Measurements from ENCODE around the gene C17orf107.
A peak's percentile ranks its signal among the peaks of the same experiment; 100 is the strongest.

The C17orf107 gene

DNA sequence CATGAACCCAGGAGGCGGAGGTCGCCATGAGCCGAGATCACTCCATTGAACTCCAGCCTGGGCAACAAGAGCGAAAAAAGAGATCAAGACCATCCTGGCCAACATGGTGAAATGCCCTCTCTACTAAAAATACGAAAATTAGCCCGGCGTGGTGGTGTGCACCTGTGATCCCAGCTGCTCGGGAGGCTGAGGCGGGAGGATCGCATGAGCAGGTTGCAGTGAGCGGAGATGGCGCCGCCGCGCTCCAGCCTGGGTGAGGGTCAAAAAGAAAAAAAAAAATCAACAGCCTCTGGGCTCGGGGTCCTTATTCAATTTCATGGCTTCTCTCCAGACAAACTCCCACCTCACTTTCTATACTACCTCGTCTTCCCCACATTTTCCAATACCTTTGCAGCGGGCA, 29.5 kb downstream of the C17orf107 start:
- Mint-ChIP-seq H3K36me3 (ENCODE audit: low read depth) (peaks cover 41% of the 10 kb centered on the region), H3K9me3 (no peaks in the 10 kb centered on the region), H3K4me1 (ENCODE audit: low read depth) (peaks cover 15% of the 10 kb centered on the region), H3K4me3 (no peak overlapping the region), H3K27ac (no peak overlapping the region), H3K27me3 (ENCODE audit: low read depth) (no peaks in the 10 kb centered on the region)

DNA sequence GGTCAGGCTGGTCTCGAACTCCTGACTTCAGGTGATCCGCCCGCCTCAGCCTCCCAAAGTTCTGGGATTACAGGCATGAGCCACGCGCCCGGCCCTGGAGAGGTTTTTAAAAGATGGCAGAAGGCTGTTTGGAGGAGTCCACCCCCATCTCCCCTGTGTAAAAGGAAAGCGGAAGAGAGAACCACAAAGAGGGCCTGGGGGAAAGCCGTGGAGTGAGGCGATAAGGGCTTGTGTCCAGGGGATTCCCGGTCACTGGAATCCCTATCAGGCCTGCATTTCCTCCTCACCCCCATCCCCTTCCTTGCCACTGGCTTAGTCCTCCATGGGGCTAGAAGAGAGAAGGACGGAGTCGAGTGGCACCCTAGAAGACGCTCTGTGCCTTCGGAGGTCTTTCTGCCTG, 32.6 kb downstream of the C17orf107 start, which contains the start of gene GP1BA:
Gene GP1BA, plus strand, starts transcription at position 315 of the 400 bp plus-strand sequence. CDS start 328 bp downstream, outside the sequence.
- no peak within 1 kb of the TSS for H3K4me3 Mint-ChIP-seq
- no peaks in the 10 kb centered on the region for H3K27me3 Mint-ChIP-seq (ENCODE audit: low read depth)
- peak within 1 kb of the TSS; percentile 41 for H3K27ac Mint-ChIP-seq
- peaks cover 46% of the 10 kb centered on the region for H3K36me3 Mint-ChIP-seq (ENCODE audit: low read depth)
- H3K9me3 Mint-ChIP-seq = no peaks in the 10 kb centered on the region
- peaks cover 24% of the 10 kb centered on the region for H3K4me1 Mint-ChIP-seq (ENCODE audit: low read depth)

DNA sequence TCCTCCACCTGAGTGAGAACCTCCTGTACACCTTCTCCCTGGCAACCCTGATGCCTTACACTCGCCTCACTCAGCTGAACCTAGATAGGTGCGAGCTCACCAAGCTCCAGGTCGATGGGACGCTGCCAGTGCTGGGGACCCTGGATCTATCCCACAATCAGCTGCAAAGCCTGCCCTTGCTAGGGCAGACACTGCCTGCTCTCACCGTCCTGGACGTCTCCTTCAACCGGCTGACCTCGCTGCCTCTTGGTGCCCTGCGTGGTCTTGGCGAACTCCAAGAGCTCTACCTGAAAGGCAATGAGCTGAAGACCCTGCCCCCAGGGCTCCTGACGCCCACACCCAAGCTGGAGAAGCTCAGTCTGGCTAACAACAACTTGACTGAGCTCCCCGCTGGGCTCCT, 33.4 kb downstream of the C17orf107 start:
- H3K4me1 Mint-ChIP-seq (ENCODE audit: low read depth) = peaks cover 24% of the 10 kb centered on the region
- H3K4me3 Mint-ChIP-seq = no peak overlapping the region
- H3K27me3 Mint-ChIP-seq (ENCODE audit: low read depth) = no peaks in the 10 kb centered on the region
- H3K27ac Mint-ChIP-seq = no peak overlapping the region
- no peaks in the 10 kb centered on the region for H3K9me3 Mint-ChIP-seq
- peaks cover 47% of the 10 kb centered on the region for H3K36me3 Mint-ChIP-seq (ENCODE audit: low read depth)

DNA sequence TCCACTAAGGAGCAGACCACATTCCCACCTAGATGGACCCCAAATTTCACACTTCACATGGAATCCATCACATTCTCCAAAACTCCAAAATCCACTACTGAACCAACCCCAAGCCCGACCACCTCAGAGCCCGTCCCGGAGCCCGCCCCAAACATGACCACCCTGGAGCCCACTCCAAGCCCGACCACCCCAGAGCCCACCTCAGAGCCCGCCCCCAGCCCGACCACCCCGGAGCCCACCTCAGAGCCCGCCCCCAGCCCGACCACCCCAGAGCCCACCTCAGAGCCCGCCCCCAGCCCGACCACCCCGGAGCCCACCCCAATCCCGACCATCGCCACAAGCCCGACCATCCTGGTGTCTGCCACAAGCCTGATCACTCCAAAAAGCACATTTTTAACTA, 34.3 kb downstream of the C17orf107 start:
- Mint-ChIP-seq H3K4me1 (ENCODE audit: low read depth) (peaks cover 30% of the 10 kb centered on the region), H3K27ac (peak overlapping the region; percentile 60), H3K27me3 (ENCODE audit: low read depth) (no peaks in the 10 kb centered on the region), H3K4me3 (no peak overlapping the region), H3K9me3 (no peaks in the 10 kb centered on the region), H3K36me3 (ENCODE audit: low read depth) (peaks cover 49% of the 10 kb centered on the region)

- Mint-ChIP-seq H3K36me3 (ENCODE audit: low read depth) (peaks cover 45% of the 10 kb centered on the region), H3K9me3 (no peaks in the 10 kb centered on the region)
Measured at GRCh38 chr17:4934173-4934979, 35.0 kb downstream of the C17orf107 start.

DNA sequence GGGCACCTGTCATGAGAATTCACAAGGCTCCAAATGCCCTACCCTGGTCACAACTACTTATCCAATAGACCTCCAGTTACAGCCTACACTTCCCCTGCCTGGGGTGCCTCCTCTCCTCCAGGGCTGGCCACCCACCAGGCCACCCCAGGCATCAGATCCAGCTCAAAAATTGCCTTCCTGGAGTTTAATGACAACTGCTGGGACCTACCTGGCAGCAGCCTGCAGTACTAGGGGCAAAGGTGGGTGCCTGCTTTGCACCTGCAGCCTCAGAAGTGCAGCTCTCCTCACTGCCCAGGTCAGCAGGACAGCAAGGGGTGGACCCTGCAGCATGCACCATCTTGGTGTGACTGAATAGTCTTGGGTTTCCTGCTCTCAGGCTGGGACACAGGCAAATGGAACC, 36.3 kb downstream of the C17orf107 start:
- H3K27me3 Mint-ChIP-seq (ENCODE audit: low read depth) = no peaks in the 10 kb centered on the region
- H3K27ac Mint-ChIP-seq = no peak overlapping the region
- no peak overlapping the region for H3K4me3 Mint-ChIP-seq
- peaks cover 42% of the 10 kb centered on the region for H3K36me3 Mint-ChIP-seq (ENCODE audit: low read depth)
- no peaks in the 10 kb centered on the region for H3K9me3 Mint-ChIP-seq
- peaks cover 33% of the 10 kb centered on the region for H3K4me1 Mint-ChIP-seq (ENCODE audit: low read depth)

More at GRCh38 chr17:4934173-4934979, 35.0 kb downstream of the C17orf107 start:
- H3K27ac Mint-ChIP-seq = peak overlapping the region; percentile 60
- peaks cover 33% of the 10 kb centered on the region for H3K4me1 Mint-ChIP-seq (ENCODE audit: low read depth)
- H3K4me3 Mint-ChIP-seq = no peak overlapping the region
- H3K27me3 Mint-ChIP-seq (ENCODE audit: low read depth) = no peaks in the 10 kb centered on the region

DNA sequence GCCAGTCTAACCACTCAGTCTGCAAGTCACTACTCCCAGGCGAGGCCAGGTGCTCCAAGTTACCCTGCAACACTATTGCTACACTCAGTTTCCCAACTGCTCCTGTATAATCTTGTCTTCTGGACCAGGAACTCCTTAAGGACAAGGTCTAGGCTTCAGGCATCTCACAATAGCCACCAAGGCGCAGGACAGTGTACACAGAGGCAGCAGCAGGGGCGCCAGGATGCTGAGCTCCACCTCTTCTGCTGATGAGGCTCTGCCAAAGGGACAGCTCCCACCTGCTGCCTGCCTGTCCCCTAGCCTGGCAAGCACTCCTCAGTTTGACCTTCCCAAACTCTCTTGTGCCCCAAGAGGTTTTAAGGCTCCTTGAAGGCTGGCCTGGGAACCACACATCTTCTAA, 37.1 kb downstream of the C17orf107 start:
- no peaks in the 10 kb centered on the region for H3K27me3 Mint-ChIP-seq (ENCODE audit: low read depth)
- H3K4me1 Mint-ChIP-seq (ENCODE audit: low read depth) = peaks cover 35% of the 10 kb centered on the region
- H3K27ac Mint-ChIP-seq = no peak overlapping the region
- no peak overlapping the region for H3K4me3 Mint-ChIP-seq
- H3K9me3 Mint-ChIP-seq = no peaks in the 10 kb centered on the region
- H3K36me3 Mint-ChIP-seq (ENCODE audit: low read depth) = peaks cover 41% of the 10 kb centered on the region

GRCh38 chr17:4937553-4937952, 38.2 kb downstream of the C17orf107 start:
- Mint-ChIP-seq H3K4me1 (ENCODE audit: low read depth) (peaks cover 40% of the 10 kb centered on the region), H3K36me3 (ENCODE audit: low read depth) (peaks cover 47% of the 10 kb centered on the region), H3K9me3 (no peaks in the 10 kb centered on the region), H3K4me3 (no peak overlapping the region), H3K27ac (no peak overlapping the region), H3K27me3 (ENCODE audit: low read depth) (no peaks in the 10 kb centered on the region)

- Mint-ChIP-seq H3K4me1 (ENCODE audit: low read depth) (peaks cover 44% of the 10 kb centered on the region), H3K4me3 (peak overlapping the region; percentile 90), H3K9me3 (no peaks in the 10 kb centered on the region), H3K36me3 (ENCODE audit: low read depth) (peaks cover 51% of the 10 kb centered on the region), H3K27ac (peak overlapping the region; percentile 60), H3K27me3 (ENCODE audit: low read depth) (no peaks in the 10 kb centered on the region)
Measured at GRCh38 chr17:4938069-4938491, 38.7 kb downstream of the C17orf107 start.

DNA sequence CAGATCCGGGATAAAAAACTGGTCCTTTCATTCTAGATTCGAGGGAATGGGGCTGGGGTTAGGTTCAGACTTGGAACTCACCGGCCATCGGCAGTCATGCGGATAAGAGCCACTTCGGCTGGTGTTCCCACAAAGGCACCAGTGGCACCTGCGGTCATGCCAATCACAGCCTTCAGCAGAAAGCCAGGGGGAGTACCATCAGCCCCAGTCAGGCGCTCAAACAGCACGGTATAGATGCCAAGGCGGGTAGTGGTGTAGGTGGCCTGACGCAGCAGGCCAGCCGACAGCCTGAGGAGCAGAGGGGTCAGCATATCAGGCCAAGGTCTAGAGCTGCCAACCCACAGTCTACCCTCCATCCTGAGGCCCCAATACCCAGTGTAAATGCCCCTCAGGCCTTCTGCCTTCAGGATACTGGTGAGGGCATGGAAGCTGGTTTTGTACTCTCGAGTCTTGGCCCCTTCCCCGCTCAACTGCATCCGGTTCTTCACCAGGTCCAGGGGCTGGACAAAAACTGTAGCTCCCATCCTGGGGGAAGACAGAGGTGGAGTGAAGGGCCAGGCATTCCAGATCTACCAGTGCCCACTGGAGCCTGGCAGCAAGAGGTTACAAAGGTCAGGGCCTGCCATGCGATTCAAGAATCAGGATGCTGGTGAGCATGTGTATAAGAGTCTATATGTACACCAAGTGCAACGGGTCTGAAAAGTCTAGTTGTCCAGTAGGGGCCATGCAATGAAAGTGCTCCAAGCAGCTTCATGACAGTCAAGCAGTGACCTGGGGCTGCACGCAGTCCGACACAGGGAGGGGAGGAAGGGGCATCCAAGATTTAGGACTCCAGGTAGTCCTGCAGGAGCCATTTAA, 39.6 kb downstream of the C17orf107 start:
- peak overlapping the region; percentile 90 for H3K4me3 Mint-ChIP-seq
- H3K36me3 Mint-ChIP-seq (ENCODE audit: low read depth) = peaks cover 53% of the 10 kb centered on the region
- H3K4me1 Mint-ChIP-seq (ENCODE audit: low read depth) = peaks cover 43% of the 10 kb centered on the region

GRCh38 chr17:4939546-4939795, 40.1 kb downstream of the C17orf107 start:
- peaks cover 57% of the 10 kb centered on the region for H3K36me3 Mint-ChIP-seq (ENCODE audit: low read depth)

More for the DNA sequence above, 39.6 kb downstream of the C17orf107 start:
- Mint-ChIP-seq H3K9me3 (no peaks in the 10 kb centered on the region), H3K27me3 (ENCODE audit: low read depth) (no peaks in the 10 kb centered on the region), H3K27ac (peak overlapping the region; percentile 71)

DNA sequence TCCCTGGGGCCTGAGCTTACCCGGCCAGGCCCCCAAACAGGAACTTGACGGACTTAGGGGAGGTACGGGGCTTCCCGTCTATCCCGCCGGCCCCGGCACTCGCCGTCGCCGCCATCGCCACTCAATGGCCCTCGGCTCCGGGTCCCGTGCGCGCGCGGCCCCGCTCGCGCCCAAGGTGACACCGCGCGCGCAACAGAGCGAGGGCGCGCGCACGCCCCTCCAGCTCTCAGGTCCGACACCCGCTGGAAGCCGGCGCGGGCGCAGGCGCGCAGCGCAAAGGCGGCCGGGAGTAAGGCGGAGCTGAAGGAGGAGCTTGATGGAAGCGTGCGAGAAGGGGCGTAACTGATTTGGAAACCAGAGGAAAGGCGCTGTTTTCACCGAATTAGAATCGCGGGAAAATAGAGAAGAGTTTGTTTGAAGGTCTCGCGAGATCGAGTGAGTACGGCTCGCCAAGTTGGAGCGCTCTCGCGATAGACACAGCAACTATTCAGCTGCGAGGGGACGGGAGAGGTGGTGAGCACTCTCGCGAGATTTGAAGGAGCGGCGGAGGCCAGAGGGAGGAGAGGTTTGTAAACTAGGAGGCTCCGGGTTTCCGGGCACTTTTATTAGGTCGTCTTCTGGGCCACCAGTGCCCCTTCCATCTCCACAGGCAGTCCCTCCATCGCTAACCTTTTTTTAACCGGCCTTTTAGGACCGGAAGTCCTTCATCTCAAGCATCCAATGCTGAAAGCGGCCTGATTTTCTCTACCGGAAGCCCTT, 40.6 kb downstream of the C17orf107 start, which contains the start of the genes RNF167 and SLC25A11:
Gene RNF167, plus strand, starts transcription at position 473 of the 759 bp plus-strand sequence. CDS start 642 bp downstream, outside the sequence.
Gene SLC25A11, minus strand, starts transcription at position 251 of the 759 bp plus-strand sequence. Its CDS starts 136 bp downstream, at position 115.
- H3K9me3 Mint-ChIP-seq = no peaks in the 10 kb centered on the region
- peak within 1 kb of the TSS; percentile 93 for H3K27ac Mint-ChIP-seq
- no peaks in the 10 kb centered on the region for H3K27me3 Mint-ChIP-seq (ENCODE audit: low read depth)
- peaks cover 45% of the 10 kb centered on the region for H3K4me1 Mint-ChIP-seq (ENCODE audit: low read depth)
- H3K4me3 Mint-ChIP-seq = peak within 1 kb of the TSS; percentile 90
- peaks cover 62% of the 10 kb centered on the region for H3K36me3 Mint-ChIP-seq (ENCODE audit: low read depth)

More at GRCh38 chr17:4939546-4939795, 40.1 kb downstream of the C17orf107 start:
- H3K27ac Mint-ChIP-seq = peak overlapping the region; percentile 71
- H3K9me3 Mint-ChIP-seq = no peaks in the 10 kb centered on the region
- peak overlapping the region; percentile 90 for H3K4me3 Mint-ChIP-seq
- H3K4me1 Mint-ChIP-seq (ENCODE audit: low read depth) = peaks cover 43% of the 10 kb centered on the region
- H3K27me3 Mint-ChIP-seq (ENCODE audit: low read depth) = no peaks in the 10 kb centered on the region

- peak overlapping the region; percentile 90 for H3K4me3 Mint-ChIP-seq
- peak overlapping the region; percentile 93 for H3K27ac Mint-ChIP-seq
- H3K36me3 Mint-ChIP-seq (ENCODE audit: low read depth) = peaks cover 68% of the 10 kb centered on the region
- H3K4me1 Mint-ChIP-seq (ENCODE audit: low read depth) = peaks cover 53% of the 10 kb centered on the region
- H3K9me3 Mint-ChIP-seq = no peaks in the 10 kb centered on the region
- H3K27me3 Mint-ChIP-seq (ENCODE audit: low read depth) = no peaks in the 10 kb centered on the region
Measured at GRCh38 chr17:4940555-4941318, 41.4 kb downstream of the C17orf107 start.
